Breast epithelium (tissue), 4 donors: ENCODE data around the gene USP46. TPM values are rescaled to one million over a fixed set of nuclear protein-coding genes. Genes with fewer than 3 reads are reported as not detected.

Experiments used
- DNase-seq, 2 donors: peaks; one replicate each; pipeline ENCODE4 v3.0.0-alpha.2; 2019; ENCODE audit warnings: low spot score in 2 of 2
- H3K27ac ChIP-seq, 2 donors: fragments of 200-600 bp; sonication (generic) in 1 of 2; one replicate each; pipeline ENCODE4 v1.5.1; 2016 to 2019; ENCODE audit warnings: mild to moderate bottlenecking in 1 of 2
- H3K27me3 ChIP-seq, 2 donors: fragments of 200-600 bp; sonication (generic) in 1 of 2; one replicate each; pipeline versions ENCODE4 v1.5.1 to v1.6.0; 2017 to 2019; ENCODE audit warnings: control low read depth in 1 of 2, mild to moderate bottlenecking in 1 of 2
- H3K36me3 ChIP-seq: fragments of 200-600 bp; one replicate; pipeline ENCODE4 v1.5.1; 2019
- H3K4me1 ChIP-seq, 2 donors: fragments of 200-600 bp; sonication (generic); one replicate each; pipeline ENCODE4 v1.5.1; 2016 to 2019; ENCODE audit warnings: control low read depth in 1 of 2
- H3K4me3 ChIP-seq, 3 donors: fragments of 200-600 bp; sonication (generic); 1 replicate in 2 of 3; 2 replicates in 1 of 3; pipeline ENCODE4 v1.5.1; 2016 to 2019; ENCODE audit warnings: mild to moderate bottlenecking in 3 of 3, moderate library complexity in 2 of 3
- H3K9me3 ChIP-seq, 2 donors: fragments of 200-600 bp; sonication (generic) in 1 of 2; one replicate each; pipeline ENCODE4 v1.5.1; 2016 to 2019; ENCODE audit warnings: control low read depth in 1 of 2
- POLR2A ChIP-seq: fragments of 450-650 bp; IDR thresholded peaks from one replicate; pipeline ENCODE4 v1.6.1; 2016; ENCODE audit warnings: antibody characterized with exemption, mild to moderate bottlenecking, moderate library complexity
- POLR2AphosphoS5 ChIP-seq, 3 donors: sonication (generic); formaldehyde crosslinking; IDR thresholded peaks; one replicate each; pipeline ENCODE4 v1.6.1; 2017; ENCODE audit warnings: antibody characterized with exemption in 3 of 3
- intact Hi-C: fragments of 100-400 bp; cut with DNase I; formaldehyde crosslinking; loops from one replicate; pipeline ENCODE4 v1.15.1; 2023; ENCODE audit warnings: low total_unique reads
- total RNA-seq, 3 donors: library from RNA; depleted of rRNA; stranded (reverse); fragments of >200 nt; gene quantifications; one replicate each; pipeline ENCODE4 v1.1.0, GENCODE V29; 2016
- TF ChIP-seq, protein P1 (sequence below), 3 donors: fragments of 450-650 bp; IDR thresholded peaks; one replicate each; pipeline ENCODE4 v1.5.1; 2016 to 2017; ENCODE audit warnings: antibody characterized with exemption in 3 of 3, mild to moderate bottlenecking in 3 of 3, moderate library complexity in 3 of 3

Gene USP46
- total RNA-seq, 3 donors from 2014 or later: 8.0 to 16.8 (median 14.1) TPM

DNA sequence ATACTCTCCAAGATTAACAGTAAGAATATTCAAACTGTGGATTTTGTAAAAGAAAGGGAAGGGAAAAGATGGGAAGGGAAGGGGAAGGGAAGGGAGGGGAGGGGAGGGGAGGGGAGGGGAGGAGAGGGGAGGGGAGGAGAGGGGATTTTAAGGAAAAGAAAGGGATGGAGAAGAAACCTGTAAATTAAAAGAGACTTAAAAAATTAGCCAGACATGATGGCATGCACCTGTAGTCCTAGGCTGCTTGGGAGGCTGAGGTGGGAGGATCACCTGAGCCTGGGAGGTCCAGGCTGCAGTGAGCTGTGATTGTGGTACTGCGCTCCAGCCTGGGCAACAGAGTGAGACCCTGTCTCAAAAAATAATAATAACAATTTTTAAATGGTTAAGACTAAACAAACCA lies 83.7 kb downstream of the USP46 start:
- Histone ChIP-seq H3K27ac (no peak overlapping the region), H3K27me3 (no peaks in the 10 kb centered on the region), H3K36me3 (no peaks in the 10 kb centered on the region), H3K9me3 (no peaks in the 10 kb centered on the region), H3K4me3 (no peak overlapping the region), H3K4me1 (no peaks in the 10 kb centered on the region)
- DNase-seq: no peak
- intact Hi-C loops: no loop called here
- TF ChIP-seq, protein P1, sequence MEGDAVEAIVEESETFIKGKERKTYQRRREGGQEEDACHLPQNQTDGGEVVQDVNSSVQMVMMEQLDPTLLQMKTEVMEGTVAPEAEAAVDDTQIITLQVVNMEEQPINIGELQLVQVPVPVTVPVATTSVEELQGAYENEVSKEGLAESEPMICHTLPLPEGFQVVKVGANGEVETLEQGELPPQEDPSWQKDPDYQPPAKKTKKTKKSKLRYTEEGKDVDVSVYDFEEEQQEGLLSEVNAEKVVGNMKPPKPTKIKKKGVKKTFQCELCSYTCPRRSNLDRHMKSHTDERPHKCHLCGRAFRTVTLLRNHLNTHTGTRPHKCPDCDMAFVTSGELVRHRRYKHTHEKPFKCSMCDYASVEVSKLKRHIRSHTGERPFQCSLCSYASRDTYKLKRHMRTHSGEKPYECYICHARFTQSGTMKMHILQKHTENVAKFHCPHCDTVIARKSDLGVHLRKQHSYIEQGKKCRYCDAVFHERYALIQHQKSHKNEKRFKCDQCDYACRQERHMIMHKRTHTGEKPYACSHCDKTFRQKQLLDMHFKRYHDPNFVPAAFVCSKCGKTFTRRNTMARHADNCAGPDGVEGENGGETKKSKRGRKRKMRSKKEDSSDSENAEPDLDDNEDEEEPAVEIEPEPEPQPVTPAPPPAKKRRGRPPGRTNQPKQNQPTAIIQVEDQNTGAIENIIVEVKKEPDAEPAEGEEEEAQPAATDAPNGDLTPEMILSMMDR (IDR thresholded peaks at IDR 0.05): no peak
- TF ChIP-seq POLR2AphosphoS5 (IDR thresholded peaks at IDR 0.05): no peak
- TF ChIP-seq POLR2A: no peak

DNA sequence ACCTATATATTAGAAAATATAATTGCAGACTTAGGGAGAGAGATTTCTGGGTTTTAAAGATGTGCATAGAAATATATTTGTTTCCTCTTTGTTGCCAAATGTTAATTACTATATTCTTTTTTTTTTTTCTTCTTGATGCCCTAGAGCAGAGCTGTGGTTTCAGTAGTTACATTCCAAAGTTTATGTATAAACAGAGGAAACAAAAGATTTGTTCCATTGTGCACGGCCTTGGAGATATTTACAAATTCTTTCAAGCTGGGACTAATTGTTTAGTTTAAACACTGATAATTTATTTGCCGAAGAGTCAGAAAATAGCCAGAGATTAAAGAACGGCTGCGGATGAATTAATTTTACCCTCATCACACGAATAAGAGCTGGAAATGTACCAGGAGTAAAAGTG lies 85.1 kb downstream of the USP46 start:
- Histone ChIP-seq H3K9me3 (no peaks in the 10 kb centered on the region), H3K27me3 (no peaks in the 10 kb centered on the region)
- intact Hi-C loops: no loop called here

DNA sequence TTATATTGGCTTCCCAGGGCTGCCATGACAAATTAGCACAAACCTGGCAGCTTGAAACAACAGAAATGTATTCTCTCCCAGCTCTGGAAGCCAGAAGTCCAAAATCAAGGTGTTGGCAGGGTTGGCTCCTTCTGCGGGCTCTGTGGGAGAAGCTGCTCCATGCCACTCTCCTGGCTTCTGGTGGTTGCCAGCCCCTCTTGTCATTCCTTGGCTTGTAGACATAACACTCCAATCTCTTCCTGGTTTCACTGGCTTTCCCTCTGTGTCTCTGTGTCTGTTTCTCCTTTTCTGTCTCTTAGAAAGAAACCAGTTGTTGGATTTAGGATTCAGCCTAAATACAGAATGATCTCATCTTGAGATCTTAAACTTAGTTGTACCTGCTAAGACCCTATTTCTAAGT lies 85.5 kb downstream of the USP46 start:
- intact Hi-C loops: no loop called here
- DNase-seq: no peak

More for the DNA sequence above, 85.1 kb downstream of the USP46 start:
- no peak overlapping the region for H3K27ac ChIP-seq
- TF ChIP-seq POLR2A: no peak
- TF ChIP-seq, protein P1 (IDR thresholded peaks at IDR 0.05): no peak
- no peak for TF ChIP-seq POLR2AphosphoS5 (IDR thresholded peaks at IDR 0.05)
- no peak for DNase-seq
- no peaks in the 10 kb centered on the region for H3K4me1 ChIP-seq
- H3K36me3 ChIP-seq: no peaks in the 10 kb centered on the region
- H3K4me3 ChIP-seq: no peak overlapping the region

DNA sequence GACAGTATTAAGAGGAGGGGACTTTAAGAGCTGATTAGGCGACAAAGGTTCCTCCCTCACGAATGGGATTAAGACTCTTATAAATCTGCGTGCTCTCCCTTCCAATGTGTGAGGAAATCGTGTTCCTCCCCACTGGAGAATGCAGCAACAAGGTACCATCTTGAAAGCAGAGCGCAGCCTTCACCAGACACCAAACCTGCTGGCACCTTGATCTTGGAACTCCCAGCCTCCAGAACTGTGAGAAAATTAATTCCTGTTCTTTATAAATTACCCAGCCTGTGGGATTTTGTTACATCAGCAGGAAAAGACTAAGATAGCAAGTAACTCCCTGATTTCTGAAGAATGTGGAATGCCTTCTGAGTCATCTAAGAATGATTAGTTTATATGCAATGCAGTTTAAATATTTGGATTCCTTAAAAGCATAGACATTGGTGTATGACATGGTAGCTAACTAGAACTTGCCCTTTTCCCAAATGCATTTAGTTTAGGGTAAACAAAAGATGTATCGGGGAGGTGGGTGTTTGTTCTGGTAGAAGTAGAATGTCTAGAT lies 86.1 kb downstream of the USP46 start:
- H3K4me1 ChIP-seq: no peaks in the 10 kb centered on the region
- H3K27me3 ChIP-seq: no peaks in the 10 kb centered on the region
- TF ChIP-seq POLR2A: no peak
- TF ChIP-seq POLR2AphosphoS5 (IDR thresholded peaks at IDR 0.05): no peak
- TF ChIP-seq, protein P1 (IDR thresholded peaks at IDR 0.05): no peak
- intact Hi-C loops: no loop called here
- no peak overlapping the region for H3K4me3 ChIP-seq
- no peak overlapping the region for H3K27ac ChIP-seq
- H3K36me3 ChIP-seq: no peaks in the 10 kb centered on the region
- H3K9me3 ChIP-seq: no peaks in the 10 kb centered on the region
- DNase-seq: no peak

More for the DNA sequence above, 85.5 kb downstream of the USP46 start:
- H3K4me3 ChIP-seq: no peak overlapping the region
- no peaks in the 10 kb centered on the region for H3K9me3 ChIP-seq
- H3K4me1 ChIP-seq: no peaks in the 10 kb centered on the region
- H3K27me3 ChIP-seq: no peaks in the 10 kb centered on the region
- H3K27ac ChIP-seq: no peak overlapping the region
- TF ChIP-seq, protein P1 (IDR thresholded peaks at IDR 0.05): no peak
- TF ChIP-seq POLR2AphosphoS5 (IDR thresholded peaks at IDR 0.05) (no peak), POLR2A (no peak)
- no peaks in the 10 kb centered on the region for H3K36me3 ChIP-seq

DNA sequence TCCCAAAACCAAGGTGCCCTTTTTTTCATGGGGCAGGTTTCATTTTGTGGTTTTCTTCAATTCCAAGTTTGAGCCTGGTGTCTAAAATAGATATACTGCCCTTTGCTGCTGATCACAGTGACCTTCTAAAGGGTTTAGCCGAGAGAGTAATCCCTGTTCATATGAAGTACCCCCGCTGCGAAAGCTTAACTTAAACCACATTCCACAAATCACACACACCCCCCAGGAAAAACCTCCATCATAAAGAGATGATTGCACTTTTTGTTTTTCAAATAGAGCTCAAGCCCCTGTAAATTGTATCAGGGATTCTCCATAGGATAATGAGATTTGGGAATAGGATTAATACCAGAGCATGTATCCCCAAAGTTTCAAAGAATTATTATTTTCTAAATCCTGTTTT lies 90.8 kb downstream of the USP46 start:
- intact Hi-C loops: no loop called here
- no peak for DNase-seq
- H3K9me3 ChIP-seq: no peaks in the 10 kb centered on the region
- no peak overlapping the region for H3K27ac ChIP-seq
- no peaks in the 10 kb centered on the region for H3K36me3 ChIP-seq
- TF ChIP-seq, protein P1 (IDR thresholded peaks at IDR 0.05): no peak
- TF ChIP-seq POLR2AphosphoS5 (IDR thresholded peaks at IDR 0.05) (no peak), POLR2A (no peak)
- no peaks in the 10 kb centered on the region for H3K4me1 ChIP-seq
- H3K4me3 ChIP-seq: no peak overlapping the region
- H3K27me3 ChIP-seq: no peaks in the 10 kb centered on the region
